Trophoblast cell (in vitro differentiated cells and primary cell): ENCODE measurements around the gene ZC3H12A.

Experiments
- DNase-seq, 2 donors: peaks; one replicate each; pipeline ENCODE4 v3.0.0-alpha.2; 2016
- H2AFZ ChIP-seq: 2 replicates; pipeline ENCODE4 v1.6.1; 2013; ENCODE audit warnings: low read length, moderate library complexity, mild to moderate bottlenecking; ENCODE audit not compliant: insufficient read depth, poor library complexity
- H2AK5ac ChIP-seq: 2 replicates; pipeline ENCODE4 v1.6.1; 2013; ENCODE audit warnings: mild to moderate bottlenecking, low read length
- H2BK120ac ChIP-seq: 2 replicates; pipeline ENCODE4 v1.6.1; 2013; ENCODE audit warnings: low read length, mild to moderate bottlenecking, moderate library complexity; ENCODE audit not compliant: insufficient read depth, poor library complexity
- H2BK12ac ChIP-seq: 2 replicates; pipeline ENCODE4 v1.6.1; 2013; ENCODE audit warnings: mild to moderate bottlenecking, low read length, moderate library complexity
- H2BK5ac ChIP-seq: 2 replicates; pipeline ENCODE4 v1.6.1; 2013; ENCODE audit warnings: low read length, low read depth, moderate library complexity, mild to moderate bottlenecking; ENCODE audit not compliant: poor library complexity
- H3K14ac ChIP-seq: 2 replicates; pipeline ENCODE4 v1.6.1; 2013; ENCODE audit warnings: mild to moderate bottlenecking, low read length
- H3K18ac ChIP-seq: 2 replicates; pipeline ENCODE4 v1.6.1; 2013; ENCODE audit warnings: mild to moderate bottlenecking, low read length
- H3K23ac ChIP-seq: 2 replicates; pipeline ENCODE4 v1.6.1; 2013; ENCODE audit warnings: low read length
- H3K27ac ChIP-seq: 2 replicates; pipeline ENCODE4 v1.5.1; 2013; ENCODE audit warnings: low read depth, mild to moderate bottlenecking, inconsistent platforms, low read length, moderate library complexity
- H3K27me3 ChIP-seq: 2 replicates; pipeline ENCODE4 v1.6.1; 2013; ENCODE audit warnings: inconsistent platforms, mild to moderate bottlenecking, low read length, moderate library complexity; ENCODE audit not compliant: insufficient read depth
- H3K36me3 ChIP-seq, 2 experiments: 1 replicate in 1 of 2; 2 replicates in 1 of 2; pipeline ENCODE4 v1.6.1; 2013; ENCODE audit warnings: low read length in 2 of 2, mild to moderate bottlenecking in 2 of 2, moderate library complexity in 1 of 2; ENCODE audit not compliant: insufficient read depth in 2 of 2, control insufficient read depth in 1 of 2
- H3K4ac ChIP-seq: 2 replicates; pipeline ENCODE4 v1.6.1; 2013; ENCODE audit warnings: low read depth, mild to moderate bottlenecking, low read length, moderate library complexity
- H3K4me1 ChIP-seq, 2 experiments: 1 replicate in 1 of 2; 2 replicates in 1 of 2; pipeline ENCODE4 v1.6.1; 2013; ENCODE audit warnings: low read length in 2 of 2, mild to moderate bottlenecking in 2 of 2, moderate library complexity in 1 of 2; ENCODE audit not compliant: insufficient read depth in 2 of 2, control insufficient read depth in 1 of 2
- H3K4me2 ChIP-seq: 2 replicates; pipeline ENCODE4 v1.6.1; 2013; ENCODE audit warnings: inconsistent platforms, mild to moderate bottlenecking, low read length, moderate library complexity
- H3K4me3 ChIP-seq: 2 replicates; pipeline ENCODE4 v1.5.1; 2013; ENCODE audit warnings: mild to moderate bottlenecking, low read depth, low read length, inconsistent platforms
- H3K79me1 ChIP-seq: one replicate; pipeline ENCODE4 v1.6.1; 2013; ENCODE audit warnings: low read length
- H3K79me2 ChIP-seq: 2 replicates; pipeline ENCODE4 v1.6.1; 2013; ENCODE audit warnings: low read length, mild to moderate bottlenecking; ENCODE audit not compliant: control insufficient read depth, insufficient read depth, poor library complexity
- H3K9ac ChIP-seq: 2 replicates; pipeline ENCODE4 v1.6.1; 2013; ENCODE audit warnings: mild to moderate bottlenecking, low read length
- H3K9me3 ChIP-seq: 2 replicates; pipeline ENCODE4 v1.6.1; 2013; ENCODE audit warnings: low read depth, mild to moderate bottlenecking, control low read depth, inconsistent platforms, low read length; ENCODE audit not compliant: insufficient read depth
- H4K12ac ChIP-seq: 2 replicates; pipeline ENCODE4 v1.6.1; 2013; ENCODE audit warnings: low read depth, mild to moderate bottlenecking, low read length, moderate library complexity
- H4K8ac ChIP-seq: 2 replicates; pipeline ENCODE4 v1.6.1; 2013; ENCODE audit warnings: low read depth, mild to moderate bottlenecking, low read length, moderate library complexity
- H4K91ac ChIP-seq: one replicate; pipeline ENCODE4 v1.6.1; 2013; ENCODE audit warnings: low read depth, mild to moderate bottlenecking, low read length, moderate library complexity
- WGBS: extraction: QIAGEN DNeasy Blood & Tissue Kit; methylation state at CpG from one replicate; pipeline ENCODE4 v1.1.7; 2013; ENCODE audit warnings: missing lambda C conversion rate; ENCODE audit not compliant: insufficient read length, insufficient coverage; ENCODE audit errors: extremely low coverage; 5-methylcytosine and 5-hydroxymethylcytosine counted together

The ZC3H12A gene

GRCh38 chr1:37477198-37477931 lies 3.0 kb downstream of the ZC3H12A start:
- peaks cover 59 to 61% of the 10 kb centered on the region in 2 experiments for H3K36me3 ChIP-seq
- peak overlapping the region; percentile 85 for H3K4ac ChIP-seq
- peak overlapping the region; percentile 94 for H3K27ac ChIP-seq
- peak overlapping the region; percentile 93 for H3K14ac ChIP-seq
- peak overlapping the region; percentile 84 for H3K18ac ChIP-seq
- no CpG with 5 or more reads among the region's 10 CpGs for WGBS
- peak overlapping the region; percentile 21 for H2AFZ ChIP-seq
- no peaks in the 10 kb centered on the region for H3K9me3 ChIP-seq
- peak overlapping the region; percentile 81 for H2BK5ac ChIP-seq
- H2BK120ac ChIP-seq: peak overlapping the region; percentile 95
- H3K27me3 ChIP-seq: no peaks in the 10 kb centered on the region
- peak overlapping the region; percentile 78 for H3K4me2 ChIP-seq
- H3K9ac ChIP-seq: peak overlapping the region; percentile 58
- H3K4me3 ChIP-seq: peak overlapping the region; percentile 25
- H3K23ac ChIP-seq: no peak overlapping the region
- H3K79me1 ChIP-seq: peaks cover 47% of the 10 kb centered on the region
- peak in 1 of 2 donors; percentile 42 for DNase-seq
- H4K91ac ChIP-seq: peak overlapping the region; percentile 97
- peak overlapping the region; percentile 89 for H2BK12ac ChIP-seq
- H4K8ac ChIP-seq: peak overlapping the region; percentile 75
- H3K4me1 ChIP-seq: peaks cover 54 to 62% of the 10 kb centered on the region in 2 experiments
- H3K79me2 ChIP-seq: peaks cover 27% of the 10 kb centered on the region
- H4K12ac ChIP-seq: peak overlapping the region; percentile 76
- peak overlapping the region; percentile 77 for H2AK5ac ChIP-seq

GRCh38 chr1:37477946-37478345 lies 3.6 kb downstream of the ZC3H12A start:
- H3K9ac ChIP-seq: peak overlapping the region; percentile 58
- peaks cover 44% of the 10 kb centered on the region for H3K79me1 ChIP-seq
- H2AK5ac ChIP-seq: peak overlapping the region; percentile 70
- peak overlapping the region; percentile 78 for H3K4me2 ChIP-seq
- H2BK12ac ChIP-seq: peak overlapping the region; percentile 52
- no peaks in the 10 kb centered on the region for H3K9me3 ChIP-seq
- H3K14ac ChIP-seq: peak overlapping the region; percentile 80
- no CpG with 5 or more reads among the region's 5 CpGs for WGBS
- peak overlapping the region; percentile 76 for H2BK120ac ChIP-seq
- H3K4me3 ChIP-seq: peak overlapping the region; percentile 2
- peak overlapping the region; percentile 84 for H3K18ac ChIP-seq
- H3K27me3 ChIP-seq: no peaks in the 10 kb centered on the region
- H3K36me3 ChIP-seq: peaks cover 65 to 67% of the 10 kb centered on the region in 2 experiments
- no peak overlapping the region for H2AFZ ChIP-seq
- H4K12ac ChIP-seq: peak overlapping the region; percentile 33
- peak overlapping the region; percentile 94 for H3K27ac ChIP-seq
- H4K8ac ChIP-seq: peak overlapping the region; percentile 18
- peaks cover 52 to 60% of the 10 kb centered on the region in 2 experiments for H3K4me1 ChIP-seq
- H4K91ac ChIP-seq: peak overlapping the region; percentile 71
- H3K79me2 ChIP-seq: peaks cover 27% of the 10 kb centered on the region
- no peak overlapping the region for H3K23ac ChIP-seq
- H2BK5ac ChIP-seq: peak overlapping the region; percentile 71
- no peak for DNase-seq
- H3K4ac ChIP-seq: peak overlapping the region; percentile 85

- Histone ChIP-seq H4K91ac (peak overlapping the region; percentile 71), H3K27me3 (no peaks in the 10 kb centered on the region), H3K27ac (no peak overlapping the region), H3K9me3 (no peaks in the 10 kb centered on the region), H3K18ac (no peak overlapping the region), H3K4me2 (peak overlapping the region; percentile 2), H2BK5ac (peak overlapping the region; percentile 71), H3K4ac (peak overlapping the region; percentile 31), H3K4me3 (no peak overlapping the region), H3K79me2 (peaks cover 27% of the 10 kb centered on the region), H2AFZ (no peak overlapping the region), H2BK12ac (peak overlapping the region; percentile 4), H2AK5ac (peak overlapping the region; percentile 2), H3K79me1 (peaks cover 42% of the 10 kb centered on the region), H3K4me1 (peaks cover 50 to 57% of the 10 kb centered on the region in 2 experiments), H3K14ac (no peak overlapping the region), H2BK120ac (no peak overlapping the region), H4K12ac (no peak overlapping the region), H3K36me3 (peaks cover 70 to 72% of the 10 kb centered on the region in 2 experiments), H4K8ac (no peak overlapping the region), H3K9ac (no peak overlapping the region), H3K23ac (no peak overlapping the region)
- WGBS: no CpG with 5 or more reads among the region's 8 CpGs
- peak; percentile 23 to 32 for DNase-seq
These were observed 4.1 kb downstream of the ZC3H12A start for GRCh38 chr1:37478451-37478881.

GRCh38 chr1:37478890-37479254 lies 4.5 kb downstream of the ZC3H12A start:
- no peak for DNase-seq
- no peak overlapping the region for H3K23ac ChIP-seq
- H3K27me3 ChIP-seq: no peaks in the 10 kb centered on the region
- peak overlapping the region; percentile 21 for H2AK5ac ChIP-seq
- no peak overlapping the region for H2BK5ac ChIP-seq
- H2BK12ac ChIP-seq: no peak overlapping the region
- H4K12ac ChIP-seq: no peak overlapping the region
- H4K91ac ChIP-seq: peak overlapping the region; percentile 41
- peak overlapping the region; percentile 20 for H3K18ac ChIP-seq
- H2AFZ ChIP-seq: no peak overlapping the region
- H3K9ac ChIP-seq: no peak overlapping the region
- H3K27ac ChIP-seq: peak overlapping the region; percentile 7
- no peak overlapping the region for H3K14ac ChIP-seq
- H3K79me1 ChIP-seq: peaks cover 41% of the 10 kb centered on the region
- peak overlapping the region; percentile 2 for H3K4me2 ChIP-seq
- peaks cover 27% of the 10 kb centered on the region for H3K79me2 ChIP-seq
- peak overlapping the region; percentile 29 for H4K8ac ChIP-seq
- peaks cover 74 to 76% of the 10 kb centered on the region in 2 experiments for H3K36me3 ChIP-seq
- H3K4me1 ChIP-seq: peaks cover 46 to 53% of the 10 kb centered on the region in 2 experiments
- H2BK120ac ChIP-seq: peak overlapping the region; percentile 47
- H3K9me3 ChIP-seq: no peaks in the 10 kb centered on the region
- WGBS: no CpG with 5 or more reads among the region's 3 CpGs
- no peak overlapping the region for H3K4me3 ChIP-seq
- H3K4ac ChIP-seq: peak overlapping the region; percentile 36
